NB4 (cell line): ENCODE measurements around the gene FSD2.
"Not testable (repeated sequence)": the region's sequence is repeated elsewhere in the genome, so short reads cannot be mapped to it uniquely, and the experiment has no call there.

Experiments
- DNase-seq: peaks from one replicate; pipeline ENCODE4 v3.0.0; 2010; ENCODE audit warnings: low read depth
- H3K4me3 ChIP-seq: one replicate; pipeline ENCODE4 v1.5.1; 2011; ENCODE audit warnings: mild to moderate bottlenecking, low read depth, low read length, moderate library complexity
- MYC ChIP-seq: IDR thresholded peaks from 2 replicates; pipeline ENCODE4 v1.6.1; 2011; ENCODE audit warnings: low read depth, low read length
- POLR2A ChIP-seq: IDR thresholded peaks from 2 replicates; pipeline ENCODE4 v1.6.1; 2011; ENCODE audit warnings: mild to moderate bottlenecking; ENCODE audit not compliant: insufficient read length; ENCODE audit errors: extremely low read depth
- TF ChIP-seq, protein P1 (sequence below): IDR thresholded peaks from one replicate; pipeline ENCODE4 v1.5.1; 2012; ENCODE audit warnings: low read depth, low read length
- TF ChIP-seq, protein P2 (sequence below): IDR thresholded peaks from 2 replicates; pipeline ENCODE4 v1.6.1; 2011; ENCODE audit warnings: low read depth, low read length

FSD2 gene

DNA sequence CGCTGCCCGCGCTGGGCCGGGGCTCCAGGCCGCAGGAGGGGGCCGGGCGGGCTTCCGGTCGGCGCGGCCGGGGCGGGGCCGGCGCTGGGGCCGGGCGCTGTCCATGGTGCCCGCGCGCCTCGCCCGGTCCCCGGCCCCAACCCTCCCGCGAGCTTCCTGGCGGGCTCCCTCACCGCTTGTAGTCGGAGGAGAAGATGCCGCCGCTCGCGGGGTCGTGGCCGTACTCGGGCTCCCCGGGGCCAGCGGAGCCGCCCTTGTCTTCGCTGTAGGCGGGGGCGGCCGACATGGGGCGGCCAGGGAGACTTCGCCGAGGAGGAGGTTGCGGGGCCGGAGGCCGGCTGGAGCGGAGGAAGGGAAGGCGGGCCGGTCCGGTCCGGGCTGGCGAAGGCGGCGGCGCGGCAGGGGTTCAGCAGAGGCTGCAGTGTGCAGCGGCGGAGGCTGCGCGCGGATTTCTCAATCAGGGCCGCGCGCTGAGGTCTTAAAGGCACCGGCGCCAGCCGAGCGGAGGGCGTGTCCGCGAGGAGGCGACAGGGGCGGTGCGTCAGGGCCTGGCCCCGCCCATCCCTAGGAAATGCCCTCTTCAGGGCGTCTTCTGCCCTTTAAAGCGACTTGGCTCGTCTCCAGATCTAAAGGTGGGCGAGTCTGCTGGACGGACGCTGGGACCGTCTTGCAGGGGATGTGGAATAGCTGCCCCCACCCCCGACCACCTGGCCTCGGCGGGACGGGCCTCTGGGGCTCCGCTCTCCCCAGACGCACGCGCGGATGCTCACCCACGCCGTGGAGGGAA lies 96.3 kb downstream of the FSD2 start, which contains the start of gene AP3B2:
AP3B2 (minus strand) TSS at position 455 of the 787 bp plus-strand sequence; CDS start at position 286, 169 bp downstream.
- peak within 1 kb of the TSS; percentile 51 for H3K4me3 ChIP-seq
- TF ChIP-seq POLR2A: no peak
- TF ChIP-seq, protein P1, sequence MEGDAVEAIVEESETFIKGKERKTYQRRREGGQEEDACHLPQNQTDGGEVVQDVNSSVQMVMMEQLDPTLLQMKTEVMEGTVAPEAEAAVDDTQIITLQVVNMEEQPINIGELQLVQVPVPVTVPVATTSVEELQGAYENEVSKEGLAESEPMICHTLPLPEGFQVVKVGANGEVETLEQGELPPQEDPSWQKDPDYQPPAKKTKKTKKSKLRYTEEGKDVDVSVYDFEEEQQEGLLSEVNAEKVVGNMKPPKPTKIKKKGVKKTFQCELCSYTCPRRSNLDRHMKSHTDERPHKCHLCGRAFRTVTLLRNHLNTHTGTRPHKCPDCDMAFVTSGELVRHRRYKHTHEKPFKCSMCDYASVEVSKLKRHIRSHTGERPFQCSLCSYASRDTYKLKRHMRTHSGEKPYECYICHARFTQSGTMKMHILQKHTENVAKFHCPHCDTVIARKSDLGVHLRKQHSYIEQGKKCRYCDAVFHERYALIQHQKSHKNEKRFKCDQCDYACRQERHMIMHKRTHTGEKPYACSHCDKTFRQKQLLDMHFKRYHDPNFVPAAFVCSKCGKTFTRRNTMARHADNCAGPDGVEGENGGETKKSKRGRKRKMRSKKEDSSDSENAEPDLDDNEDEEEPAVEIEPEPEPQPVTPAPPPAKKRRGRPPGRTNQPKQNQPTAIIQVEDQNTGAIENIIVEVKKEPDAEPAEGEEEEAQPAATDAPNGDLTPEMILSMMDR: no peak
- TF ChIP-seq, protein P2, sequence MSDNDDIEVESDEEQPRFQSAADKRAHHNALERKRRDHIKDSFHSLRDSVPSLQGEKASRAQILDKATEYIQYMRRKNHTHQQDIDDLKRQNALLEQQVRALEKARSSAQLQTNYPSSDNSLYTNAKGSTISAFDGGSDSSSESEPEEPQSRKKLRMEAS: no peak; the same call in 1 of the 2 replicates
- TF ChIP-seq MYC: no peak; the same call in 1 of the 2 replicates
- peak; percentile 86 for DNase-seq

DNA sequence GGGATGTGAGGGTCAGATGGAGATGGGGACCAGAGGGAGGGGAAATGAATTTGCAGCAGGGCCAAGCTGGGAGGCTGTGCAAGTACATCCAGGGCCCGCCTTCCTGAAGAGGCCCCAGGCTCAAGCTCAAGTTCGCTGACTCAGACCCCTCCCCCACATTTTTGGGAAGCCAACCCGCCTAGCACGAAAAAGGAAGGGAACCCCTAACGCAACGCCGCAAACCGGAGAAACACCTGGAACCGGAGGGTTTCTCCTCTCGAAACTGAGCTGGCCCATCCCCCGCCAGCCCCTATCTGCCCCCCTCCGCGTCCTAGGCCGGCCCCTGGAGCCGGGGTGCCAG lies 96.8 kb downstream of the FSD2 start:
- peak; percentile 75 for DNase-seq
- H3K4me3 ChIP-seq: peak overlapping the region; percentile 51
- TF ChIP-seq, protein P1: no peak
- TF ChIP-seq POLR2A (no peak), MYC (0 out of 2 replicates have a peak, but pooled peaks have one; percentile 34)

DNA sequence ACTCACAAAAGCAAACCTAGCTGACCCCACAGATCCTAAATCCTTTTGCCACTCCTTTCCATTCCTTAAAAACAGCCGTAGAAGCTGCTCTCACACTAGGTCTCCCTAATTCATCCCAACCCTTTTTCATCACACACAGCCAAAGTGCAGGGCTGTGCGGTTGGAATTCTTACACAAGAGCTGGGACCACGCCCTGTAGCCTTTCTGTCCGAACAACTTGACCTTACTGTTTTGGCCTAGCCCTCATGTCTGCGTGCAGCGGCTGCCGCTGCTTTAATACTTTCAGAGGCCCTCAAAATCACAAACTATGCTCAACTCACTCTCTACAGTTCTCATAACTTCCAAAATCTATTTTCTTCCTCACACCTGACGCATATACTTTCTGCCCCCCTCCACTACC lies 100.0 kb downstream of the FSD2 start:
- H3K4me3 ChIP-seq, DNase-seq: not testable (repeated sequence)
